Liver (tissue), 9 donors: ENCODE measurements around the gene IGF2BP3. TPM values are rescaled to one million over a fixed set of nuclear protein-coding genes. Genes with fewer than 3 reads are reported as not detected.

Experiments
- DNase-seq: peaks from one replicate; pipeline ENCODE4 v3.0.0-alpha.2; 2017; ENCODE audit warnings: low spot score
- H3K27ac ChIP-seq, 2 donors: one replicate each; pipeline ENCODE4 v1.7.0; 2013; ENCODE audit warnings: inconsistent platforms in 2 of 2, low read length in 2 of 2, control low read depth in 1 of 2, low read depth in 1 of 2, mild to moderate bottlenecking in 1 of 2
- H3K27me3 ChIP-seq, 4 donors: one replicate each; pipeline versions ENCODE4 v1.6.1 to v1.7.0; 2013; ENCODE audit warnings: low read length in 3 of 4, inconsistent platforms in 1 of 4, mild to moderate bottlenecking in 1 of 4, moderate library complexity in 1 of 4; ENCODE audit not compliant: control insufficient read depth in 4 of 4, insufficient read depth in 4 of 4
- H3K36me3 ChIP-seq, 4 donors: one replicate each; pipeline versions ENCODE4 v1.6.1 to v1.7.0; 2013; ENCODE audit warnings: low read length in 3 of 4, mild to moderate bottlenecking in 3 of 4, low read depth in 1 of 4, moderate library complexity in 1 of 4; ENCODE audit not compliant: control insufficient read depth in 4 of 4, insufficient read depth in 3 of 4
- H3K4me1 ChIP-seq, 4 donors: one replicate each; pipeline versions ENCODE4 v1.6.1 to v1.7.0; 2013; ENCODE audit warnings: low read length in 3 of 4, mild to moderate bottlenecking in 3 of 4, moderate library complexity in 1 of 4; ENCODE audit not compliant: control insufficient read depth in 4 of 4, insufficient read depth in 4 of 4
- H3K4me3 ChIP-seq, 3 donors: one replicate each; pipeline versions ENCODE4 v1.6.1 to v1.7.0; 2013; ENCODE audit warnings: low read length in 3 of 3, control low read depth in 1 of 3, low read depth in 1 of 3, mild to moderate bottlenecking in 1 of 3
- H3K9ac ChIP-seq, 2 donors: one replicate each; pipeline ENCODE4 v1.7.0; 2013; ENCODE audit warnings: low read length in 2 of 2, mild to moderate bottlenecking in 2 of 2, moderate library complexity in 2 of 2, control low read depth in 1 of 2, low read depth in 1 of 2
- H3K9me3 ChIP-seq, 4 donors: one replicate each; pipeline versions ENCODE4 v1.6.1 to v1.7.0; 2013; ENCODE audit warnings: low read length in 3 of 4; ENCODE audit not compliant: control insufficient read depth in 4 of 4
- ATF3 ChIP-seq: IDR thresholded peaks from 2 replicates; pipeline ENCODE4 v1.6.1; 2016; ENCODE audit warnings: antibody characterized with exemption
- CTCF ChIP-seq: fragments of 150-350 bp; IDR thresholded peaks from 2 replicates; pipeline ENCODE4 v1.5.1; 2017; ENCODE audit warnings: improper control_type of control experiment, low read depth, low read length; ENCODE audit not compliant: missing input control
- EGR1 ChIP-seq, 2 donors: IDR thresholded peaks; 2 replicates each; pipeline ENCODE4 v1.6.1; 2016 to 2018; ENCODE audit warnings: antibody characterized with exemption in 2 of 2, low read depth in 2 of 2
- FOXA1 ChIP-seq: IDR thresholded peaks from 2 replicates; pipeline ENCODE4 v1.6.1; 2016; ENCODE audit warnings: antibody characterized with exemption
- FOXA2 ChIP-seq: IDR thresholded peaks from 2 replicates; pipeline ENCODE4 v1.6.1; 2016; ENCODE audit warnings: antibody characterized with exemption
- GABPA ChIP-seq, 2 donors: IDR thresholded peaks in 1 of 2; conservative IDR thresholded peaks in 1 of 2; 2 replicates each; pipeline ENCODE4 v1.6.1; 2016; ENCODE audit warnings: antibody characterized with exemption in 2 of 2, mild to moderate bottlenecking in 1 of 2, moderate library complexity in 1 of 2
- HNF4A ChIP-seq, 2 donors: conservative IDR thresholded peaks; 2 replicates each; pipeline ENCODE4 v1.6.1; 2016; ENCODE audit warnings: antibody characterized with exemption in 2 of 2, mild to moderate bottlenecking in 2 of 2
- HNF4G ChIP-seq: IDR thresholded peaks from 2 replicates; pipeline ENCODE4 v1.6.1; 2016; ENCODE audit warnings: antibody characterized with exemption
- JUND ChIP-seq, 2 donors: IDR thresholded peaks; 2 replicates each; pipeline ENCODE4 v1.6.1; 2016; ENCODE audit warnings: antibody characterized with exemption in 2 of 2
- MAX ChIP-seq: IDR thresholded peaks from 2 replicates; pipeline ENCODE4 v1.6.1; 2016; ENCODE audit warnings: antibody characterized with exemption
- NR2F2 ChIP-seq: IDR thresholded peaks from 2 replicates; pipeline ENCODE4 v1.6.1; 2016; ENCODE audit warnings: antibody characterized with exemption
- RAD21 ChIP-seq, 2 donors: IDR thresholded peaks; 2 replicates each; pipeline ENCODE4 v1.6.1; 2016; ENCODE audit warnings: antibody characterized with exemption in 2 of 2, mild to moderate bottlenecking in 2 of 2
- REST ChIP-seq: IDR thresholded peaks from 2 replicates; pipeline ENCODE4 v1.6.1; 2016; ENCODE audit warnings: antibody characterized with exemption, mild to moderate bottlenecking
- RXRA ChIP-seq, 2 donors: IDR thresholded peaks; 2 replicates each; pipeline ENCODE4 v1.6.1; 2017 to 2018; ENCODE audit warnings: antibody characterized with exemption in 2 of 2, mild to moderate bottlenecking in 1 of 2
- SP1 ChIP-seq: IDR thresholded peaks from 2 replicates; pipeline ENCODE4 v1.6.1; 2018; ENCODE audit warnings: antibody characterized with exemption, mild to moderate bottlenecking
- TAF1 ChIP-seq: conservative IDR thresholded peaks from 2 replicates; pipeline ENCODE4 v1.6.1; 2016; ENCODE audit warnings: antibody characterized with exemption, mild to moderate bottlenecking
- YY1 ChIP-seq: IDR thresholded peaks from 2 replicates; pipeline ENCODE4 v1.6.1; 2016; ENCODE audit warnings: antibody characterized with exemption, mild to moderate bottlenecking
- ZBTB33 ChIP-seq: IDR thresholded peaks from 2 replicates; pipeline ENCODE4 v1.6.1; 2016; ENCODE audit warnings: antibody characterized with exemption
- WGBS: extraction: QIAGEN DNeasy Blood & Tissue Kit; methylation state at CpG from one replicate; pipeline ENCODE4 v1.1.7; 2013; 5-methylcytosine and 5-hydroxymethylcytosine counted together
- polyA plus RNA-seq, 2 donors: library from polyadenylated mRNA; stranded (reverse) in 1 of 2; unstranded in 1 of 2; fragments of 200-250 nt in 1 of 2; fragments of >200 nt in 1 of 2; fragmentation: Nextera tagmentation in 1 of 2; extraction: Ambion mirVana in 1 of 2; gene quantifications; one replicate each; pipeline versions ENCODE4 v1.2.1 to v1.2.3, GENCODE V29; 2013 to 2015
- total RNA-seq, 2 donors: library from RNA; depleted of rRNA; stranded (reverse); fragments of >200 nt; gene quantifications; one replicate each; pipeline ENCODE4 v1.2.3, GENCODE V29; 2014
- donor health status: healthy.
- donor health status: healthy.
- donor health status: healthy.
- donor health status: healthy.
- donor health status: healthy.

Gene IGF2BP3
- total and polyA plus RNA-seq, 4 donors: 0.17 to 28.4 (median 0.23) TPM; not detected in 1

GRCh38 chr7:23396222-23397015, 73.9 kb downstream of the IGF2BP3 start:
- Histone ChIP-seq H3K36me3 (no peaks in the 10 kb centered on the region), H3K27ac (no peak overlapping the region), H3K4me1 (peaks cover 0 to 6% (median 3%) of the 10 kb centered on the region in 4 donors), H3K9me3 (no peaks in the 10 kb centered on the region), H3K9ac (no peak overlapping the region), H3K27me3 (no peaks in the 10 kb centered on the region), H3K4me3 (no peak overlapping the region)
- DNase-seq: no peak
- TF ChIP-seq ZBTB33 (no peak), SP1 (no peak)
- 88% methylated on average over 3 of the region's 3 CpGs for WGBS

- Histone ChIP-seq H3K9ac (no peak overlapping the region), H3K36me3 (no peaks in the 10 kb centered on the region), H3K4me1 (peaks cover 2 to 10% (median 5%) of the 10 kb centered on the region in 4 donors), H3K27me3 (no peaks in the 10 kb centered on the region), H3K9me3 (no peaks in the 10 kb centered on the region), H3K27ac (no peak overlapping the region), H3K4me3 (no peak overlapping the region)
- 91% methylated on average over 3 of the region's 3 CpGs for WGBS
- DNase-seq: no peak
- TF ChIP-seq YY1: no peak
- TF ChIP-seq FOXA1: no peak
- no peak for TF ChIP-seq REST
- no peak for TF ChIP-seq EGR1 (IDR thresholded peaks at IDR 0.05; ENCODE audit: low read depth in 2 of 2)
- TF ChIP-seq FOXA2: no peak
- no peak for TF ChIP-seq MAX
- no peak for TF ChIP-seq GABPA (IDR thresholded peaks at IDR 0.05 in 1 of 2, conservative IDR thresholded peaks at IDR 0.05 in 1 of 2)
- no peak for TF ChIP-seq TAF1
- no peak for TF ChIP-seq JUND (IDR thresholded peaks at IDR 0.05)
- no peak for TF ChIP-seq ZBTB33
- TF ChIP-seq HNF4A (conservative IDR thresholded peaks at IDR 0.05): no peak
- TF ChIP-seq RAD21 (IDR thresholded peaks at IDR 0.05): no peak
- no peak for TF ChIP-seq ATF3
- no peak for TF ChIP-seq RXRA (IDR thresholded peaks at IDR 0.05)
- no peak for TF ChIP-seq HNF4G
- TF ChIP-seq NR2F2: no peak
- TF ChIP-seq SP1: no peak
- no peak for TF ChIP-seq CTCF
Measured at GRCh38 chr7:23394488-23395171, 75.7 kb downstream of the IGF2BP3 start.
